Activated CD4-positive, alpha-beta T cell treated with anti-CD3 and anti-CD28 coated beads, Interleukin-2, amount 50 U/mL, for 16 hours (primary cell): Measurements from ENCODE around the gene INO80.

ENCODE experiments used
- DNase-seq: peaks from one replicate; pipeline ENCODE4 v3.0.0-alpha.2; 2020

INO80 gene

GRCh38 chr15:41039121-41039520 is 77.0 kb downstream of the INO80 start:
- DNase-seq: no peak

DNA sequence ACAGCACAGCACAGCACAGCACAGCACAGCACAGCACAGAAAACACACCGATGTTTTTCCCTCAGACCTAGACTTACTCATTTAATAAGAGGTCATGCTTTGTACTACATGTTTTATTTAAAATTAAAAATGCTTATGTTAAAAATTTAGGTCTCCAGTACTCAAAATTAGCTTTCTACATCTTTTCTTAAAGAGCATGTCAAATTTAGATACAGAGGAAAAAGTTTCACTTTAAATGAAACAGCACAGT is 84.1 kb downstream of the INO80 start:
- DNase-seq: no peak

GRCh38 chr15:41031232-41032078 is 84.6 kb downstream of the INO80 start:
- DNase-seq: no peak

- no peak for DNase-seq
These were observed 87.2 kb downstream of the INO80 start for GRCh38 chr15:41028853-41029252.

- no peak for DNase-seq
These were observed 90.7 kb downstream of the INO80 start for GRCh38 chr15:41025393-41025792.

DNA sequence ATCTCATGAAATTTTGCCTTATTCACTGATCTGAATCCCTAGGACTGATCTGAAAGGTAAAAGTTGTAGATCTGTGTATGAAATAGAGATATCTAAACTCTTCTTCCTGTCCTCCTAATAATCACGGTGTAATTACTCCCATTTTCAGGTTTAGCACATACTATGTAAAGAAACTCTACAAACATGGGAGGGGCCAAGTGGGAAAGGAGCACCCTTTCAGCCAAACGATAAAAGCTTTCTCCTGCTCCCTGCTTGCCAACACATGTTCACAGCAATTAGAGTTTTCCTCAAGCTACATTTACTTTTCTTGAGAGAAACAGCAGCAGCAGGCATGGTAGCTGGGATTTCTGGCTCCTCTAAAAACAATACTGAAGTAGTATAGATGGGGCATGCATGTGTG is 91.2 kb downstream of the INO80 start:
- no peak for DNase-seq

DNA sequence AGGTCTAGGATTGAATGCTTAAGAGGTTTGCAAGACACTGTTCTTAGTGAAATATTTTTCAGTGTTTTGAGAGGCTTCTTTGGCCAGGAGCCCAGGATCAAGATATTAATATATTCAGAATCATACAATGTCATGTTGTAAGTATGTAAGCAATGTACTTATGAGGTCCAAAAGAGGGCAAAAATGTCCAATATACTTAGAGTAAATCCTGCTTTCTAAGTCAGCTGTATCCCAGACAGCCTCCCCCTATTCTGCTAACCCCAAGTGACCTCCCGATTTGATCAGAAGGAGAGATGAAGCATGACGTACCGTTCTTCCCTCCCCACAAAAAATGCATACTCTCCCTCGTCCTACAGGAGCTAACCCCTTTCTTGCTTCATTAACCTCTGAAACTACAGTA is 91.9 kb downstream of the INO80 start:
- DNase-seq: no peak

DNA sequence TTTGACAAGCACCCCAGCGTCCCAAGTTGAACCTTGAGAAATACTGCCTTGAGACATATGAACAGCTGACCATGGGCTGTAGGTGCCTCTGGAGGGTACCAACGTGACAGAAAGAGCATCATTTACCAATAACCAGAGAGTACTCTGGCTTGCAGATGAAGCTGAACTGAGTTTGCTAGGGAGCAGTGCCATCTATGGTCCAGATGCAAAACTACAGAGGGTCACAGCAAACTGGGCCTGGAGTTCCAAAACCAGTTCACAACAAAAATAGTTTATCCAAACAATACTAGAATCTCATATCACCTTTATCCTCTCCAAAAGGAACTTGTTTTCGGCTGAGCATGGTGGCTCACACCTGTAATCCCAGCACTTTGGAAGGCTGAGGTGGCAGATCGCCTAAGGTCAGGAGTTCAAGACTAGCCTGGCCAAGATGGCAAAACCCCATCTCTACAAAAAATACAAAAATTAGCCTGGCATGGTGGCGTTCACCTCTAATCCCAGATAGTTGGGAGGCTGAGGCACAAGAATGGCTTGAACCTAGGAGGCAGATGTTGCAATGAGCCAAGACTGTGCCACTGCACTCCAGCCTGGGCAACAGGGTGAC is 93.5 kb downstream of the INO80 start:
- DNase-seq: peak; percentile 35

GRCh38 chr15:41020829-41021228 is 95.3 kb downstream of the INO80 start:
- no peak for DNase-seq

GRCh38 chr15:41020311-41020710 is 95.8 kb downstream of the INO80 start:
- no peak for DNase-seq

GRCh38 chr15:41019174-41019573 is 96.9 kb downstream of the INO80 start:
- DNase-seq: no peak

DNA sequence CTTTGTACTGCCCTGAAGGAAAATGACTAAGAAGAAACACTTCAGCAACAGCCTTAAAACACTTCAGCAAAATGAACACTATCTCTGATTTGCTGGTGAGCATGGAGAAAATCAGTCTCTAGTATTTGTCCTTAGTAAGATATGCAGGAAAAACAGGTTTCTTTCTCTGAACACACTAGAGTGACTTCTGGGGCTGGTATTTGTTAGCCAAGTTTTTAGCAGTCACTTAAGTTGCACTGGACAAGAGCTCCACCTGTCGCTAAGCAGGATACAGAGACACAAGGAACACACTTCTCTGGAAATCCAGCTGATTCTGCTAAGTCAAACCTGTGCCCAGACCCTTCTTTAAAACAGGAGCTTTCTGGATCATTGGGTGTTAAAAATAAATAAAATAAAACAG is 97.5 kb downstream of the INO80 start:
- DNase-seq: no peak

- DNase-seq: no peak
These were observed 98.9 kb downstream of the INO80 start for GRCh38 chr15:41017066-41017735.

DNA sequence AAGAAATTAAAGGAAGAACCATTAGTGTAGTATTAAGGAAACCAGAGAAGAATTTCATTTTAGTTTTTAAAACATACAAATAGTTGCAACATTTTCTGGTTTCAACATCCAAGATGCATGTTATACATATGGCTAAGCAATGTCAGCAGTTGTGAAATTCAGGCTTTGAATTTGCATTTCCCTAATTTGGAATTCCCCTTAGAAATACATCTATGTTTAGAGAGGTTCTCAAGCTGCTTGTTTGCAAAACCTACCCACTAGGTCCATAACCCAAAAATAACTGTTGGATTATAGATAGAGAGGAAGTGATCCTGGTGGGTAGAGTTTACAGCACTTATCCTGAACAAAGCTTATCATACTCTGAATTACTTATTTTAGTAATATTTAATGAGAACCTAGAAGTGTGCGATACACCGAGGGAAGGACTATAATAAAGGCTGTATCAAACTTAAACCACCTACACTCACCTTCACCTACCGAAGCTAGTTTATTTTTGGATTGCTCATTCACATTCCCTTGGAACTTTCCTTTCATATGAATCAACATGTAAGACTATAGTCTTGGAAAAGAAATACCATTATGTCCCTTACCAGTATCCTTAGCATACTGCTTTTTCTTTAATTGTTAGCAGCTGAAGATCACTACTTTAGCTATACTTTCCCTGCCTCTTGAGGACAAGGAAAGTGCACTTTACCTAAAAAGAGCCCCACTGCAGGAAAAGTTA is 102.2 kb downstream of the INO80 start:
- no peak for DNase-seq

DNA sequence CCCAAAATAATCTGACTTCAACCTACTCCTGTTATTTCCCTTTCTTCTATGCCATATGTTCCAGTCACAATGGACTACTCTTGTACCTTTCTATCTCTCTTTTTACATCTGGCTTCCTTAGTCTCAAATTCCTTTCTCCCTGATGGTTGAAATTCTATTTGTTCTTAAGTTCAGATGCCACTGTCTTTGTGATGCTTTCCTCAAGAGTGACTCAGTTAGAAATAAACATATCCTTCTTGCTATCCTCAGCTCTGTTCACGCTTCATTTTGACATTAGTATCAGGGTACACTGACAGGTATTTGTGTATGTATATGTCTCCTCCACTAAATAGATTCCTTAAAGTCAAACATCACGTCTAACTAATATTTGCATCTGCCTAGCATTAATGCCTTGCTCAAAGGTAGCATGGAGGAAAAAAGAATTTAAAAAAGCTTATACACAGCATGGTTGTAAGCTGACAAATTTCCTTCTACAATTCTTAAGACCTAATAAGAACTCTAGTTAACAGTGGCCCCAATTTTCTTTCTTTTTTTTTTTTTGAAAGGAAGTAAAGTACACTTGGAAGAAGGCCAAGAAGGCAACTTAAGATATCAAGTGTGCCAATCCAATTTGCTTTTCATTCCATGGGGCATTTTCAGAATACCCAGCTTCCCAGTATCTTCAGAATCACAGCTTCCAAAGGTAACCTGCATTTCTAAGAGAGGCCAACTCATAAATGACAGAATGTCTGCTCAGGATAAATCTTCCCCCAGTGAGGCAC is 104.8 kb downstream of the INO80 start:
- DNase-seq: no peak

- no peak for DNase-seq
These were observed 105.7 kb downstream of the INO80 start for GRCh38 chr15:41010345-41010744.

- no peak for DNase-seq
These were observed 109.6 kb downstream of the INO80 start for GRCh38 chr15:41006479-41006878.

GRCh38 chr15:41004490-41004889 is 111.6 kb downstream of the INO80 start:
- no peak for DNase-seq

GRCh38 chr15:41001524-41002214 is 114.4 kb downstream of the INO80 start:
- no peak for DNase-seq

DNA sequence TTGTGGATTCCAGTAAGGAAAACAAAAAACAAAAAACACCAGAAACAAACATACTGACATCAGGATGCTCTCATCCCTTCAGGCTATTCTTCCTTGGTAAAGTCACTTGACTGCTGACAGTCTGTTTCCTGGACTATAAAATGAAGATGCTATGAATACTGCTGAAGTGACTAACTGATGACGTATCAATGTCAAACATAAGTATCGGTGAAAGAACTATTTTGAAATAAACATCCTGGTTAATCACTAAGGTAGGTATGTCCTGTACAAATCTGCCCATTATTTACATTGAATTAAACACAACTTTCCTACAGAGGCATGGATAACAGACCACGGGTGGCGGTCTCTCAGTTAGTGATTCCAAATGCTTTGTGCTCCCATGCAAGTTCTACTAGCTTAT is 116.9 kb downstream of the INO80 start:
- no peak for DNase-seq

DNA sequence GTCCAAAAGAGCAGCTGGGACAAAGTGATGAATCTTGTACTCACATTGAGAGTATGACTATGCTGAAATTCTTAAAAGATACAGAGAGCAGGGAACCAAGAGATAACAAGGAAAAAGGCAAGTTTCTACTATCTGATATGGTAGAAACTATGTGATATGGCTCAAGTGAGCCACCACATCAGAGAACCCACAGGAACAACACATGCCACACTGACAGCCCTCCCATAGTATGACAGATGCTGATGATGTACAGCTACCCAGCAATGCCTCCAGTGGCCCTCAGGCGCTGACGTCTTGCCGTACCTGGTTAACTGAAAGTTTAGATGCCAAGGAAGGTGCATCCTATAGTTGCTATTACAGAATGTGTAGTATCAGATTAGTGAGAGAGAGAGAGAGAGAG is 120.4 kb downstream of the INO80 start:
- DNase-seq: no peak

- no peak for DNase-seq
These were observed 123.3 kb downstream of the INO80 start for GRCh38 chr15:40992825-40993224.
